NCI-H2107 treated with DMSO at 0.1 percent for 48 hours (cell line): Measurements from ENCODE around the gene PEPD.

Source experiments
- DNase-seq: peaks from one replicate; lab custom pipeline; 2025; ENCODE audit not compliant: unreplicated experiment; lab: John Stamatoyannopoulos, UW

PEPD gene

GRCh38 chr19:33440682-33441081 is 80.9 kb downstream of the PEPD start:
- DNase-seq = no peak

GRCh38 chr19:33440241-33440640 is 81.3 kb downstream of the PEPD start:
- no peak for DNase-seq

GRCh38 chr19:33438987-33439781 is 82.4 kb downstream of the PEPD start:
- DNase-seq = no peak

- peak; percentile 78 for DNase-seq
These were observed 83.5 kb downstream of the PEPD start for GRCh38 chr19:33437821-33438671.

DNA sequence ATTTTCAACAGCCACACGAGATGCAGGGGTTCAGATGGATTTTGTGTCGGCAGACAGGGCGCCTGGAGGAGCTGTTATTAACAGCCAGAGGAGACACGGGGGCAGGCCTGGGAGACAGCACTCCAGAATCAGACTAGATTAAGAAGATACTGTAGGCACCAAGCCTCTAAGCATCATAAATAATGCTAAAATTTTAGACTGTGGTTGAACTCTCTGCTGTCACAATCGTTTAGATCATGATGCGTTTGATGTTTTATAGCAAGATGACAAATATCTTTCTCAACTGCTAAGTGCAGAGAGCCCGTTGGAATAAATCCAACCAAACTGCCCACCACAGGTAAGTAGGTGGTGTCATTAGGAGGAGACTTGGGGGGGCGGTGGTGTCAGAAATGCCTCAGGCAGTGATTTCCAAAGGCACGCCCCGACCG is 84.2 kb downstream of the PEPD start:
- no peak for DNase-seq

- no peak for DNase-seq
These were observed 84.9 kb downstream of the PEPD start for GRCh38 chr19:33436360-33437345.

GRCh38 chr19:33435706-33436359 is 85.8 kb downstream of the PEPD start:
- DNase-seq = no peak

DNA sequence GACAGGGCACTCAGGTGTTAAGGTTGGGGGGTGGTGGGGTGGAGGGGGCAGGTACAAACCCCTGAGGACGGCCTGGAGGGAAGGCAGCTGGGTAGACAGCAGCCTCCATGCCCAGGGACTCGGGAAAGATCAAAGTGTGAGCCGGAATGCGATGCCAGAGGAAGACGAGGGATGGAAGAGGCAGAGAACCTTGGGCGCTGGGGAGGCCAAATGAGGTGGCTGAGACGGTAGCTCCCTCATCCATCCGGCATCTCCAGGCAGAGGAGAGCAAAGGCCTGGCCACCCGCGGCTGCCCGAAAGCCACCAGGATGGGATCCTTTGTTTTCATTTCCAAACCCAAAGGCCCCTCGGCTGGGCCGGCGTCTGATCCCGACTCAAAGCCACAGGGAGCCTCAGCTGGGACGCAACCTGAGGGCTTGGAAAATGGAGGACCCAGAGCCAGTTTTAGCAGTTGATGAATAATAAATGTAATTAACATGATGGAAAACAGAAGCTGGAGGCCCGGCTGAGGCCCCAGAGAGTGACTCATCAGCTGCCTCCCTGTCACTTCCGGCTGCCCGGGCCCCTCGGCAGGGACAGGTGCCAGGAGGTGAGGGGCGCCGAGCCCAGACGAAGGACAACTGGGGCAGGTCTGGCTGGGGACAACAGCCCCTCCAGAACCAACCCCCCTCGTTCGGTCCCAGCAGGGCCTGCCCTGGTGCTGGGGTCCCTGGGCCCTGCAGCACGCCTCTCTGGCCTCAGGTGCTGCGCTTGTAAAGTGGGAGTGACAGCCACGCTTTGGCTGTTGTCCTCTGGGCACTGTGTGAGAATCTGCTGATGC is 86.5 kb downstream of the PEPD start:
- DNase-seq = no peak

DNA sequence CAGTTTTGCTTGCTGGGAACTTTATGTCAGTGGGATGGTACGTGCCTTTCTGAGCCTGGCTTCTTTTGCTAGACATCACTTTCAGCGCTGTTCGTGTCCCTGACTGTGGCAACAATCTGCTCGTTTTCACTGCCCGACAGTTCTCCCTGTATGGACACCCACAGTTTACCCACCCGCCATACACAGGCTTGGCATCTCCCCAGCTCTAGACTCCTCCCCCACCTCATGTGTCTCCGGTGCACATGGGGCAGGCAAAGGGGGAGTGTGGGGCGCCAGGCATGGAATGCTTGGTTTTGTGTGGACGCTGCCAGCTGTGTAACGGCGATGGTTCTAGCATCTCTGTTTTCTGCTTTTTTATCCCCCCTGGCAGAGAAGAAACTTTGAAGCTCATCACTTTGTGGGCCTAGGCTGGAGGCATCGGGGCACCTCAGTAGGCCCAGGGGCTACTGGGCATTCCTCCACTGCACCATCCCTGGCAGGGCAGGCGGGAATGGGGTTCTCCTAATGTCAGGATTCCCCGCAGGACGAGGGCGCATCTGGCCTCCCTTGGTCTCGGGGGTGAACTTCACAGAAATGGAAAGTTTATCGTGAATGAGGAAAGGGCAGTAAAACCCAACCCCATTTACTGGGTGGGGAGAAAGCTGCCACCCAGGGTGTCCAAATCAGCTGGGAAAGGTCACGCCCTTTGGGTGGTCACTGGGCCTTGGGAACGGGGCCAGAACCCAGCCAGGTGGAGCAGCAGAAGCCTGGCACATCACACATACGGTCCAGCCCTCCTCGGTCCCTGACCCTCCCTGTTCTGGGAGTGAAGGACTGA is 87.3 kb downstream of the PEPD start:
- DNase-seq = no peak

DNA sequence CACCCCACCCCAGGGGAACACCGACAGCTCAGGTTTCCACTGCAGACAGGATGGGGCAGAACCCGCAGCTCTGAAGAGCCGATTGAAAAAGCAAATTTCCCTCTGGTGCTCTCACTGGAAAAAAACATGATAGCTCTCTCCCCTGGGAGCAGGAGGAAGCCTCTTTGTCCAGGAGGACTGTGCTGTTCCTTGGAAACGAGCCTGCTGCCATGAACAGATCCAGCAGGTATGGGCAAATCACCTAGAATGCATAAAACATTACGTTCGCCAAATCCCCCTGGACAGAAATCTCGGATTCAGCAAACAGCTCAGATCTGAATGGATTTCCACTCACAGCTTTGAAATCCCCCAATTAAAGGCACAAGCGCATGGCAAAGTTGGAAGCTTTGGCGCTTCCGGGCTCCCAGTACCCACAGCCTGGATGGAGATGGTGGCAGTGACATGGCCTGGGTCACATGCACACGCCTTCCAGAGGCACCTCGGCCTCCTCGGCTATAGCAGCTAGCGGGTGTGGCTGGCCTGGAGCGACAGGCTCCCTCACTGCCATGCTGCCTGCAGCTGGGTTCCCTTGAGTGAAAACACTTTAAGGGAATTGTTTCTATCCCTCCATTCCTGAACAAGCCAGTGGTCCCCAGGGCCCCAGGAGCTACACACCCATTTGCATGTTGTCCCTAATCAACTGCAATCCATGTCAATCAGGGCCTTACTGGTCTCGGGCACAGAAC is 89.0 kb downstream of the PEPD start:
- peak; percentile 6 for DNase-seq

DNA sequence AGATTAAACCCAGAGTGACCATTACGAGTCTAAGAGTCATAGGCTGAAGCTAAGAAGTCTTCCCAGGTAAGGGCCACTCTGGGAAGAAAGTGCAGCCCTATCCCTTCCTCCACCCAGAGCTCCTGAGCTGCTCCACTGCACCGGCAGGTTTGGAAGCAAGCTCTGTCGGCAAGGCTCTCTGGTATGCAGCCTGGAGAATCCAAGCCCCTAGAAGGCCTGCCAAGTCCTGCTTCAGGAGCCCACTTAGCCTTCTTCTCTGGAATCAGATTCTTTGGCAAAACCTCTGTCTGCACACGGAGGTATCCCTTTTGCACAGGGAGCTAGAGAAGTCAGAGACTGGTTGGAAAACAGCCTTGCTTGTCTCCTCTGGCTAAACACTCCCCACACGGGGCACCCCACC is 89.6 kb downstream of the PEPD start:
- DNase-seq = no peak

DNA sequence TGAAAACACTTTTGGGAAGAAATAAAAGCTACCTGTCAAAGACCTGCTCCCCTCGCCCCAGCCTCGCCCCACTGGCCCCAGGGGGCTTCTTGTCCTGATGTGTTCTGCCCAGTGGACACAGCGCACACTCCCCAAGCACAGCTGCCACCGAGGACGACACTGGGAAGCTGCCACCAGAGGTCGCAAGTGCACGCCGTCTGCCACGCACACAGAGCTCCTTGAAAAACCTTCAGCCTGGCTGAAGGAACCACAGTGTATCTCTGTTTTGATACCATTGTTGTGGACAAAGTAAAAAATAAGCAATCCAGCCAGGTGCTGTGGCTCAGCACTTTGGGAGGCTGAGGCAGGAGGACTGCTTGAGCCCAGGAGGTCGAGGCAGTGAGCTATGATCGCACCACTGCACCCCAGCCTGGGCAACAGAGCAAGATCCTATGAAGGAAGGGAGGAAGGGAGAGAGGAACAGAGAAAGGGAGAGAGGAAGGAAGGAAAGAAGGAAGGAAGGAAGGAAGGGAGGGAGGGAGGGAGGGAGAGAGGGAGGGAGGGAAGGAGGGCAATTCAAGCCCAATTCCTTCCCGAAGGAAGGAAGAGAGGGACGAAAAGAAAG is 90.8 kb downstream of the PEPD start:
- DNase-seq = peak; percentile 51

- DNase-seq = no peak
These were observed 91.5 kb downstream of the PEPD start for GRCh38 chr19:33429891-33430673.

- DNase-seq = no peak
These were observed 92.9 kb downstream of the PEPD start for GRCh38 chr19:33428627-33429125.

DNA sequence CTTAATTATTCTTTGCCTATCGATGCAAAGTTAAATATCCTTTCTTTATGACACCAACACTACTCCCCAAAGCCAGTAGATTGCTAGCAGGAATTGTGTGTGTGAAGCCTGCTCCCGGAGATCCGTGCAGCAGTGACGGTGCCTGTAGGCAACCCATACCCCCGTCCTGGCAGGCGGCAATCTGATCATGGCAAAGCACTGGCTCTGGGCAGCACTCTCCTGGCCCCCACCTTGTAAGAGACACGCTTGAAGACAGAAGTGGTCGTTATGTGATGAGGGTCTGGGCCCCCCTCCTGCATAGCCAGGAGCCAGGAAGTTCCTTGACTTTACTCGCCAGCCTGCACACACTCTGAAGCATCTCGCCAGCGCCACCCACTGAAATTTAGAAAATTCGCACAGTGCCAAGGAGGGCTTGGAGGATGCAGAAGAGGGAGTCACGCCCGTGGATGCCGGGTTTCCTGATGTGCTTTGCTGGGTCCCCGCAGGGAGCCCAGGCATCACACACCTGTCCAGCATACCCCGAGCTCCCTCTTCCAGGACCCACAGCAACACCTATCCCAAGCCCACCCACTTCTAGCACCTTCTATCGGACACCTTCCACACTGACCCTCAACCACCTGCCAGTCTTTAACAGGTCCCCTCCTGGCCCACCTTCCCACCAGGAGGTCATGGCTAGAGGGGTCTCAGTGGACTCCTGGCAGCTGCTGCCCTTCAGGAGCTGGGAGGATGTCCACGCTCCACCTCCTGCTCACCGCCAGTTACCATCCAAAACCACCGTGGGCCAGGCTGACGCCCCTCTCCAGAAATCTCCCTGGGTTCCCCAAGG is 93.6 kb downstream of the PEPD start:
- DNase-seq = no peak
